ENCODE data around the gene ATAD3A. TPM values are rescaled to one million over a fixed set of nuclear protein-coding genes. Genes with fewer than 3 reads are reported as not detected.

Gene ATAD3A
- total RNA-seq = 47.1 and 78.2 TPM in 2 replicates

GRCh38 chr1:1511533-1512285 lies at the start of gene ATAD3A:
Gene ATAD3A, plus strand, starts transcription at chr1:1512162. Its CDS starts 107 bp downstream, at chr1:1512269.

GRCh38 chr1:1471389-1472052 lies 40.4 kb upstream of the ATAD3A start, which contains the start of gene ATAD3B:
Gene ATAD3B, plus strand, starts transcription at chr1:1471765. Its CDS starts 120 bp downstream, at chr1:1471885.

DNA sequence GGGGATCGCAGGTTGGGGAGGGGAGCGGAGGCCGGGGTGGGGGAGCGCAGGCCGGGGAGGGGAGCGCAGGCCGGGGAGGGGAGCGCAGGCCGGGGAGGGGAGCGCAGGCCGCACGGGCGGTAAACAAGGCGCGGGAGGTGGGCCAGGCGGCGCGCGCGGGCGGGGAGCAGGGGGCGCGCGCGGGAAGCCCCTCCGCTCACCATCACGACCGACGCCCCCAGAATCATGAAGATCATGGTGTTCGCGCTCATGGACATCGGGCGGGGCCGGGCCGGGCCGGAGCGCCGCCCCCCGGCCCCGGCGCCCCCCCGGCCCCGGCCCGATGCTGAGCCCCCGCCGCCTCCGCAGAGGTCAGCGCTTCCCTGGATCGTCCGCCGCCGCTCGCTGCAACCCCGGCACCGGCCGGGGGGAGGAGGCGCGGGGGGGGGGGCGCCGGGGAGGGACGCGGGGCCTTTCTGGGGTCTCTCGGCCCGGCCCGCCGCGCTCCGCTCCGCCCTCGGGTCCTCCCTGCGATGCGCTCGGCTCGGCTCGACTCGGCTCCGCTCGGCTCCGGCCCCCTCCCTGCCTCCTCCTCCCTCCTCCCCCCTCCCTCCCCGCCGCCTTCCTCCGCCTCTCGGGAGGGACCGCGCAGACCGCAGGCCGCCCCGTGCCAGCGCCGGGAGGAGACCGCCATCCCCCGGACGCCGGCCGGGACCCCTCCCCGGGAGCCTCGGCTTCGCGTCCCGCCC lies 28.3 kb downstream of the ATAD3A start, which contains the start of gene TMEM240:
Gene TMEM240, minus strand, starts transcription at position 535 of the 728 bp plus-strand sequence. Its CDS starts 278 bp downstream, at position 257.

GRCh38 chr1:1574721-1575537 lies 63.0 kb downstream of the ATAD3A start, which contains the start of gene SSU72:
Gene SSU72, minus strand, starts transcription at chr1:1574863. Its CDS starts 306 bp downstream, at chr1:1574557.

Other genes with a start within 250 kb of the ATAD3A start
- 50.1 and 62.3 TPM in 2 replicates for gene UBE2J2, start 238.3 kb upstream of the ATAD3A start, total RNA-seq
- 0.57 and 1.3 TPM in 2 replicates for gene SCNN1D, start 231.7 kb upstream of the ATAD3A start, total RNA-seq
- gene ACAP3, start 204.2 kb upstream of the ATAD3A start, total RNA-seq = 37.2 and 53.4 TPM in 2 replicates
- 23.0 and 37.4 TPM in 2 replicates for gene PUSL1, start 203.6 kb upstream of the ATAD3A start, total RNA-seq
- 83.8 and 94.6 TPM in 2 replicates for gene INTS11, start 187.5 kb upstream of the ATAD3A start, total RNA-seq
- 20.8 and 28.1 TPM in 2 replicates for gene CPTP, start 187.4 kb upstream of the ATAD3A start, total RNA-seq
- gene TAS1R3, start 180.9 kb upstream of the ATAD3A start, total RNA-seq = 0.14 and 1.3 TPM in 2 replicates
- gene DVL1, start 162.7 kb upstream of the ATAD3A start, total RNA-seq = 56.5 and 159 TPM in 2 replicates
- gene MXRA8, start 153.6 kb upstream of the ATAD3A start, total RNA-seq = 342 and 367 TPM in 2 replicates
- gene AURKAIP1, start 137.0 kb upstream of the ATAD3A start, total RNA-seq = 78.1 and 134 TPM in 2 replicates
- 96.1 and 129 TPM in 2 replicates for gene CCNL2, start 112.8 kb upstream of the ATAD3A start, total RNA-seq
- gene MRPL20, start 104.9 kb upstream of the ATAD3A start, total RNA-seq = 51.9 and 91.8 TPM in 2 replicates
- gene ANKRD65, start 90.9 kb upstream of the ATAD3A start, total RNA-seq = under 0.01 and 0.14 TPM in 2 replicates
- 5.9 and 7.9 TPM in 2 replicates for gene VWA1, start 76.5 kb upstream of the ATAD3A start, total RNA-seq
- under 0.01 TPM in 1 of 2 replicates, not detected in the other for gene ATAD3C, start 62.5 kb upstream of the ATAD3A start, total RNA-seq
- 26.9 and 34.1 TPM in 2 replicates for gene ATAD3B, start 40.4 kb upstream of the ATAD3A start, total RNA-seq
- 4.4 and 4.8 TPM in 2 replicates for gene TMEM240, start 28.5 kb downstream of the ATAD3A start, total RNA-seq
- 91.5 and 111 TPM in 2 replicates for gene SSU72, start 62.7 kb downstream of the ATAD3A start, total RNA-seq
- 3.4 and 3.5 TPM in 2 replicates for gene FNDC10, start 88.0 kb downstream of the ATAD3A start, total RNA-seq
- gene MIB2, start 103.3 kb downstream of the ATAD3A start, total RNA-seq = 39.1 and 94.3 TPM in 2 replicates
- gene MMP23B, start 120.0 kb downstream of the ATAD3A start, total RNA-seq = 8.4 and 12.9 TPM in 2 replicates
- gene CDK11B, start 146.8 kb downstream of the ATAD3A start, total RNA-seq = 9.2 and 9.8 TPM in 2 replicates
- 41.1 and 51.4 TPM in 2 replicates for gene SLC35E2B, start 180.6 kb downstream of the ATAD3A start, total RNA-seq
- 17.1 and 21.5 TPM in 2 replicates for gene CDK11A, start 212.2 kb downstream of the ATAD3A start, total RNA-seq